ENCODE data around the gene ETV1.

The ETV1 gene

GRCh38 chr7:13851736-13852135 is 137.7 kb downstream of the ETV1 start:
- Mint-ChIP-seq H3K27ac (no peak overlapping the region), H3K4me1 (ENCODE audit: low read depth) (peaks cover 20% of the 10 kb centered on the region), H3K36me3 (ENCODE audit: low read depth) (no peaks in the 10 kb centered on the region), H3K4me3 (no peak overlapping the region), H3K27me3 (no peaks in the 10 kb centered on the region), H3K9me3 (no peaks in the 10 kb centered on the region)

GRCh38 chr7:13850185-13850752 is 139.2 kb downstream of the ETV1 start:
- Mint-ChIP-seq H3K36me3 (ENCODE audit: low read depth) (no peaks in the 10 kb centered on the region), H3K4me3 (no peak overlapping the region), H3K9me3 (no peaks in the 10 kb centered on the region), H3K27me3 (no peaks in the 10 kb centered on the region), H3K4me1 (ENCODE audit: low read depth) (peaks cover 20% of the 10 kb centered on the region), H3K27ac (no peak overlapping the region)

GRCh38 chr7:13849163-13849892 is 140.1 kb downstream of the ETV1 start:
- no peak overlapping the region for H3K4me3 Mint-ChIP-seq
- H3K27me3 Mint-ChIP-seq, result no peaks in the 10 kb centered on the region
- no peak overlapping the region for H3K27ac Mint-ChIP-seq

GRCh38 chr7:13848681-13849131 is 140.8 kb downstream of the ETV1 start:
- H3K4me1 Mint-ChIP-seq (ENCODE audit: low read depth), result peaks cover 20% of the 10 kb centered on the region
- H3K27me3 Mint-ChIP-seq, result no peaks in the 10 kb centered on the region
- H3K27ac Mint-ChIP-seq, result no peak overlapping the region
- no peaks in the 10 kb centered on the region for H3K9me3 Mint-ChIP-seq
- H3K36me3 Mint-ChIP-seq (ENCODE audit: low read depth), result no peaks in the 10 kb centered on the region
- no peak overlapping the region for H3K4me3 Mint-ChIP-seq

More at GRCh38 chr7:13849163-13849892, 140.1 kb downstream of the ETV1 start:
- Mint-ChIP-seq H3K4me1 (ENCODE audit: low read depth) (peaks cover 20% of the 10 kb centered on the region), H3K9me3 (no peaks in the 10 kb centered on the region), H3K36me3 (ENCODE audit: low read depth) (no peaks in the 10 kb centered on the region)

- Mint-ChIP-seq H3K27ac (no peak overlapping the region), H3K9me3 (no peaks in the 10 kb centered on the region), H3K36me3 (ENCODE audit: low read depth) (no peaks in the 10 kb centered on the region), H3K4me3 (no peak overlapping the region), H3K27me3 (no peaks in the 10 kb centered on the region), H3K4me1 (ENCODE audit: low read depth) (peaks cover 16% of the 10 kb centered on the region)
Measured at GRCh38 chr7:13846386-13846785, 143.1 kb downstream of the ETV1 start.

- no peaks in the 10 kb centered on the region for H3K9me3 Mint-ChIP-seq
- no peaks in the 10 kb centered on the region for H3K27me3 Mint-ChIP-seq
- H3K36me3 Mint-ChIP-seq (ENCODE audit: low read depth), result no peaks in the 10 kb centered on the region
- H3K27ac Mint-ChIP-seq, result no peak overlapping the region
- peaks cover 13% of the 10 kb centered on the region for H3K4me1 Mint-ChIP-seq (ENCODE audit: low read depth)
- H3K4me3 Mint-ChIP-seq, result no peak overlapping the region
Measured at GRCh38 chr7:13845601-13846000, 143.9 kb downstream of the ETV1 start.

GRCh38 chr7:13844954-13845353 is 144.5 kb downstream of the ETV1 start:
- H3K4me3 Mint-ChIP-seq, result no peak overlapping the region
- peaks cover 7% of the 10 kb centered on the region for H3K4me1 Mint-ChIP-seq (ENCODE audit: low read depth)
- H3K36me3 Mint-ChIP-seq (ENCODE audit: low read depth), result no peaks in the 10 kb centered on the region
- no peak overlapping the region for H3K27ac Mint-ChIP-seq
- no peaks in the 10 kb centered on the region for H3K27me3 Mint-ChIP-seq
- no peaks in the 10 kb centered on the region for H3K9me3 Mint-ChIP-seq

GRCh38 chr7:13841284-13841683 is 148.2 kb downstream of the ETV1 start:
- H3K27ac Mint-ChIP-seq, result no peak overlapping the region
- H3K36me3 Mint-ChIP-seq (ENCODE audit: low read depth), result no peaks in the 10 kb centered on the region
- H3K9me3 Mint-ChIP-seq, result no peaks in the 10 kb centered on the region
- no peak overlapping the region for H3K4me3 Mint-ChIP-seq
- H3K27me3 Mint-ChIP-seq, result no peaks in the 10 kb centered on the region
- H3K4me1 Mint-ChIP-seq (ENCODE audit: low read depth), result no peaks in the 10 kb centered on the region

Data from stimulated activated naive CD8-positive, alpha-beta T cell treated with anti-CD3 and anti-CD28 coated beads, Interleukin-15, Interleukin-2, amounts not matched to agents 100 ng/mL and 50 ng/mL, for 24 hours (primary cell).